Activated T-helper 2 cell treated with anti-CD3 and anti-CD28 coated beads, Interferon-gamma antibody, Interleukin-2, Interleukin-4, amounts not matched to agents 10 μg/mL and 5 μg/mL and 100 μg/mL, durations not matched to agents 14 hours and 24 hours and 36 hours (primary cell): Measurements from ENCODE around the gene MIF4GD. TPM values are rescaled to one million over a fixed set of nuclear protein-coding genes. Genes with fewer than 3 reads are reported as not detected.
"Not testable (repeated sequence)": the region's sequence is repeated elsewhere in the genome, so short reads cannot be mapped to it uniquely, and the experiment has no call there.

ENCODE experiments used
- DNase-seq: peaks from one replicate; pipeline ENCODE4 v3.0.0; 2021; ENCODE audit warnings: low spot score
- H3K27ac Mint-ChIP-seq: one replicate; pipeline ENCODE4 v1.8.0; 2021; ENCODE audit warnings: mixed read lengths
- H3K27me3 Mint-ChIP-seq: one replicate; pipeline ENCODE4 v1.8.0; 2021; ENCODE audit warnings: low read depth, mixed read lengths
- H3K36me3 Mint-ChIP-seq: one replicate; pipeline ENCODE4 v1.8.0; 2021; ENCODE audit warnings: low read depth, mixed read lengths
- H3K4me1 Mint-ChIP-seq: one replicate; pipeline ENCODE4 v1.8.0; 2021; ENCODE audit warnings: low read depth, mixed read lengths
- H3K4me3 Mint-ChIP-seq: one replicate; pipeline ENCODE4 v1.8.0; 2021; ENCODE audit warnings: low read depth, mild to moderate bottlenecking, moderate library complexity, mixed read lengths
- H3K9me3 Mint-ChIP-seq: one replicate; pipeline ENCODE4 v1.8.0; 2021; ENCODE audit warnings: mixed read lengths
- intact Hi-C: fragments of 100-400 bp; cut with micrococcal nuclease; formaldehyde crosslinking; loops from one replicate; pipeline ENCODE4 v1.15.1; 2023
- total RNA-seq: library from RNA; stranded (reverse); gene quantifications from 2 replicates; pipeline ENCODE4 v1.2.3, GENCODE V29; 2022

MIF4GD gene
- total RNA-seq, 1 donor from 2014 or later: 51.5 TPM

DNA sequence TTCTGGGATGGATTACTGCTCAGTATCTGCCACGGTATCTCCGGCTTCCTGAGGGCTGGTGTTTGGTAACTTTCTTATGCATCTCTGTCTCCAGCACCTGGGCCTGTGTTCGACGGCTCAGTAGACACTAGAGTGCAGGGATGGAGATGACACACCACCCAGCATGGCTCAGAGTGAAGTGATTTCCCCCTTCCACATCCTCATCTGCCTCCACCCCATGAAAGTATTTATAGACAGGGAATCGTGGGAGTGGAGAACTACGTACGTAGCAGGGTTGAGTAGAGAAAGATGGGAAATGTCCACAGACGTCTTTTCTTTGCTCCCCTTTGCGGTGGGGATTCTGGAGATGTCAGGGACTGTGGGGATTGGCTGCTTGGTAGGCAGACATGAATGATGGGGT lies 30.0 kb upstream of the MIF4GD start:
- Mint-ChIP-seq H3K27ac (peak overlapping the region; percentile 44), H3K4me1 (peaks cover 9% of the 10 kb centered on the region), H3K36me3 (peaks cover 3% of the 10 kb centered on the region), H3K9me3 (no peaks in the 10 kb centered on the region), H3K4me3 (no peak overlapping the region), H3K27me3 (no peaks in the 10 kb centered on the region)
- DNase-seq: no peak
- intact Hi-C loops: no loop called here

GRCh38 chr17:75300280-75300679 lies 29.2 kb upstream of the MIF4GD start:
- H3K4me1 Mint-ChIP-seq: peaks cover 15% of the 10 kb centered on the region
- H3K27me3 Mint-ChIP-seq: no peaks in the 10 kb centered on the region
- intact Hi-C loops: no loop called here
- H3K4me3 Mint-ChIP-seq: no peak overlapping the region
- no peaks in the 10 kb centered on the region for H3K9me3 Mint-ChIP-seq
- no peak for DNase-seq
- peaks cover 4% of the 10 kb centered on the region for H3K36me3 Mint-ChIP-seq
- no peak overlapping the region for H3K27ac Mint-ChIP-seq

DNA sequence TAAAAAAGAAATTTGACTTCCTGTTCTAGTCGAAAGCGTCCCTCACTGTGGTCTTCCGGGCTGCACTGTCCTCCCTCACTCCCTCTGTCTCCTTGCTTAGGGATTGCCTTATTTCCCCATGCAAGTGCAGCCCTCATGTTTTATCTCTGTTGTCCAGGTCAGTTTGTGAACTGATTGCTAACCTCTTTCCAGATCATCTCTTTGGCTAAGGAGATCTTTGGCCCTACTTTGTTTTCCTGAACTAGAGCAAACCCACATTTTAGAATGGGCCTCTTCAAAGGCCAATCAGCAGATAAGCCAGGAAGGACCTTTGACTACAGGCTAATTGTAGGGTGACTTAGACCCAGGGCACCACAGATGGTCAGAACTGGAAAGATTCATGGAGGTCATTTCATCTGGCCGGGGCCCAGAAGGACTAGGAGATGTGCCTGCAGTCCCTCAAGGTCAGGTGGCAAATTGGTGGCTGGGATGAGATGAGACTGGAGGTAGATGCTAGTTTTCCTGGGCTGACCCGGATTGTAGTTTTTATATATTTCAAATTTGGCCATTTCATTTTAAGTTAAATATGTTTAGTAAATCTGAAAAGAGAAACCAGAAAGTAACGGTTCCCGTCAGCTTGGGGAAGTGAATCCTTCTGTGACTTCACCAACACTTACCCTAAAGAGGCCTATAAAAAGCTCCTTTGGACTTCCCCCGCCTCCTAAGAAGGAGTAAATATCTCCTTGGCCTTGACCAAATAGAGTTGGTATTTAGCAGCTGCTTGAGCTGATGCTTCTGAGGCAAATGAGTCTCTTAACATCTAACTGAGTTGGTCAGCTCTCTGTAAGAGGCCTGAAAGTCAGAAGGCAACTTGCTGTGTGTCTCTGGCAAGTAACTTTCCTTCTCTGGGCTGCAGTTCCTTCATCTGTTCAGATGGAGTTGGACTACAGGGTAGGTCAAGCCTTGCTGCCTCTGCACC lies 24.4 kb upstream of the MIF4GD start:
- Mint-ChIP-seq H3K4me3 (peak overlapping the region; percentile 66), H3K27me3 (no peaks in the 10 kb centered on the region), H3K9me3 (no peaks in the 10 kb centered on the region), H3K36me3 (peaks cover 7% of the 10 kb centered on the region), H3K27ac (peak overlapping the region; percentile 99), H3K4me1 (peaks cover 22% of the 10 kb centered on the region)
- intact Hi-C loops: loop anchor here (1.0 to 10.0 kb wide), 3 partner anchors 43 to 219 kb away; partner anchors contain the start of genes CASKIN2 and TSEN54
- DNase-seq: no peak

DNA sequence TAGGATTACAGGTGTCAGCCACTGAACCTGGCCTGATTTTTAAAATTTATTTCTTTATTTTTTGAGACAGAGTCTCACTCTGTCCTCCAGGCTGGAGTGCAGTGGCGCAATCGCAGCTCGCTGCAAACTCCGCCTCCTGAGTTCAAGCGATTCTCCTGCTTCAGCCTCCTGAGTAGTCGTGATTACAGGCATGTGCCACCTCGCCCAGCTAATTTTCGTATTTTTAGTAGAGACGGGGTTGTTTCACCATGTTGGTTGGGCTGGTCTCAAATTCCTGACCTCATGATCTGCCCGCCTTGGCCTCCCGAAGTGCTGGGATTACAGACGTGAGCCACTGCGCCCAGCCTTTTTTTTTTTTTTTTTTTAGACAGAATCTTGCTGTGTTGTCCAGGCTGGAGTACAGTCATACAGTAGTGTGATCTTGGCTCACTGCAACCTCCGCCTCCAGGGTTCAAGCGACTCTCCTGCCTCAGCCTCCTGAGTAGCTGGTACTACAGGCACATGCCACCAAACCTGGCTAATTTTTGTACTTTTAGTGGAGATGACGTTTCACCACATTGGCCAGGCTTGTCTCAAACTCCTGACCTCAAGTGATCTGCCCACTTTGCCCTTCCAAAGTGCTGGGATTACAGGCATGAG lies 21.9 kb upstream of the MIF4GD start:
- Mint-ChIP-seq H3K4me1 (peaks cover 31% of the 10 kb centered on the region), H3K27ac (peak overlapping the region; percentile 42), H3K36me3 (peaks cover 15% of the 10 kb centered on the region)
- H3K4me3 Mint-ChIP-seq, DNase-seq, H3K9me3 Mint-ChIP-seq, H3K27me3 Mint-ChIP-seq: not testable (repeated sequence)
- intact Hi-C loops: loop anchor here (10.0 kb wide), 1 partner anchor 222 kb away; the partner anchor contains the start of genes CASKIN2 and TSEN54

DNA sequence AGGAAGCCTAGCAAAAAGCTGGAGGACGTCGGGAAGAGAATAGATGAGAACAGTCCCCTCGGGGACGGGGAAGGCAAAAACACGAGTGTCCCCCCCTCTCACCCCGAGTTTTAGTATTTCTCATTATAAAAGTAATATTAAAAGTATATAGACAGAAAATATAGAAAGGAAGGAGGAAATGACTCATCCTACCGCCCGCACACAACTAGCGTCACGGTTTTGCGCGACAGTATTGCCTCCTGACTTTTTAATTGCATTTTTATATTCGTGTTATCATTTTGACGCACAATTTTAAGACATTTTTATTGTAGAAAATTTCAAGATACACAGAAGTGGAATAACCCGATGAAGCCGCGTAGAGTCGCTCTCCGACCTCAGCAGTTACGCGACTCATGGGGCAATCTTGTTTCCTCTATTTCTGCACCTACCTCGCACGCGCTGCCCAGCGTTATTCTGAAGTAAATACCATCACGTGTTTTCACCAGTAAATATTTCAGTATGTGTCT lies 18.9 kb upstream of the MIF4GD start:
- H3K4me3 Mint-ChIP-seq: peak overlapping the region; percentile 99
- H3K27ac Mint-ChIP-seq: peak overlapping the region; percentile 100
- H3K9me3 Mint-ChIP-seq: no peaks in the 10 kb centered on the region
- peaks cover 33% of the 10 kb centered on the region for H3K36me3 Mint-ChIP-seq
- peak; percentile 65 for DNase-seq
- H3K27me3 Mint-ChIP-seq: no peaks in the 10 kb centered on the region
- H3K4me1 Mint-ChIP-seq: peaks cover 23% of the 10 kb centered on the region
- intact Hi-C loops: loop anchor here (1.0 to 10.0 kb wide), 6 partner anchors 7 to 225 kb away; partner anchors contain the start of genes CASKIN2, GGA3, GRB2 and MIF4GD

- DNase-seq: peak; percentile 98
- Mint-ChIP-seq H3K27me3 (no peaks in the 10 kb centered on the region), H3K27ac (peak within 1 kb of the TSS; percentile 100), H3K4me3 (peak within 1 kb of the TSS; percentile 99), H3K9me3 (no peaks in the 10 kb centered on the region), H3K36me3 (peaks cover 39% of the 10 kb centered on the region), H3K4me1 (peaks cover 20% of the 10 kb centered on the region)
- intact Hi-C loops: loop anchor here (1.0 to 2.0 kb wide), 5 partner anchors 8 to 116 kb away; partner anchors contain the start of genes GGA3, GRB2, MIF4GD and MRPS7
Observed at GRCh38 chr17:75289115-75289831, 18.2 kb upstream of the MIF4GD start, which contains the start of gene SLC25A19. SLC25A19 (minus strand) TSS chr17:75289433; CDS start chr17:75286764, 2,669 bp downstream.

DNA sequence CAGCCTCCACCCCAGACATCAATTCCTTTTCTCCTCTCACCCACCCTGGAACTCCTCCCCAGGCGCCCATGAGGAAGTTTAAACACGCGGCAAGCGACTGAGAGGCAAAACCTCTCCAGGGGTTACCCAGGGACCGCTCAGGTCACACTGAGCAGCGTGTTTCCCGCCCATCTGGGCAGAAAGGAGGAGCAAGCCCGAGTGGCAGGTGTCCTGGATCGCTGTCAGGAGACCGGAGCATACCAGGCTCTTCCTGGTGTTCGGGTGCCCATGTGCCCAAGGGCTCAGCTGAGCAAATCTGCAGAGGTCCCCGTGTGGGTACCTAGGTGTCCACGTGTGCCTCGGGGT lies 17.7 kb upstream of the MIF4GD start:
- Mint-ChIP-seq H3K4me3 (peak overlapping the region; percentile 99), H3K9me3 (no peaks in the 10 kb centered on the region), H3K27ac (peak overlapping the region; percentile 100), H3K27me3 (no peaks in the 10 kb centered on the region), H3K4me1 (peaks cover 18% of the 10 kb centered on the region), H3K36me3 (peaks cover 43% of the 10 kb centered on the region)
- peak; percentile 45 for DNase-seq
- intact Hi-C loops: loop anchor here (1.0 to 2.0 kb wide), 5 partner anchors 9 to 117 kb away; partner anchors contain the start of genes GGA3, GRB2, MIF4GD and MRPS7

- H3K27ac Mint-ChIP-seq: peak overlapping the region; percentile 100
- intact Hi-C loops: loop anchor here (2.0 kb wide), 1 partner anchor 34 kb away; no protein-coding TSS in a partner anchor
- H3K36me3 Mint-ChIP-seq: peaks cover 46% of the 10 kb centered on the region
- H3K27me3 Mint-ChIP-seq: no peaks in the 10 kb centered on the region
- H3K4me1 Mint-ChIP-seq: peaks cover 20% of the 10 kb centered on the region
- no peak for DNase-seq
- peak overlapping the region; percentile 99 for H3K4me3 Mint-ChIP-seq
- H3K9me3 Mint-ChIP-seq: no peaks in the 10 kb centered on the region
Observed at GRCh38 chr17:75288359-75288758, 17.3 kb upstream of the MIF4GD start.

GRCh38 chr17:75287221-75287620 lies 16.2 kb upstream of the MIF4GD start:
- no peaks in the 10 kb centered on the region for H3K27me3 Mint-ChIP-seq
- H3K36me3 Mint-ChIP-seq: peaks cover 49% of the 10 kb centered on the region
- H3K27ac Mint-ChIP-seq: no peak overlapping the region
- peak overlapping the region; percentile 51 for H3K4me3 Mint-ChIP-seq
- peaks cover 20% of the 10 kb centered on the region for H3K4me1 Mint-ChIP-seq
- no peak for DNase-seq
- intact Hi-C loops: no loop called here
- H3K9me3 Mint-ChIP-seq: no peaks in the 10 kb centered on the region

GRCh38 chr17:75285123-75285522 lies 14.1 kb upstream of the MIF4GD start:
- no peak overlapping the region for H3K27ac Mint-ChIP-seq
- H3K27me3 Mint-ChIP-seq: no peaks in the 10 kb centered on the region
- H3K4me3 Mint-ChIP-seq: no peak overlapping the region
- no peaks in the 10 kb centered on the region for H3K9me3 Mint-ChIP-seq
- intact Hi-C loops: no loop called here
- H3K36me3 Mint-ChIP-seq: peaks cover 61% of the 10 kb centered on the region
- DNase-seq: no peak
- peaks cover 20% of the 10 kb centered on the region for H3K4me1 Mint-ChIP-seq

GRCh38 chr17:75280189-75280588 lies 9.2 kb upstream of the MIF4GD start:
- H3K27ac Mint-ChIP-seq, H3K27me3 Mint-ChIP-seq, H3K9me3 Mint-ChIP-seq, H3K4me3 Mint-ChIP-seq, H3K4me1 Mint-ChIP-seq, intact Hi-C loops, DNase-seq: not testable (repeated sequence)
- H3K36me3 Mint-ChIP-seq: peaks cover 51% of the 10 kb centered on the region

GRCh38 chr17:75277664-75278071 lies 6.6 kb upstream of the MIF4GD start:
- DNase-seq: no peak
- peaks cover 12% of the 10 kb centered on the region for H3K4me1 Mint-ChIP-seq
- H3K9me3 Mint-ChIP-seq: no peaks in the 10 kb centered on the region
- H3K27ac Mint-ChIP-seq: no peak overlapping the region
- no peak overlapping the region for H3K4me3 Mint-ChIP-seq
- intact Hi-C loops: loop anchor here (10.0 kb wide), 1 partner anchor 387 kb away; the partner anchor contains the start of genes RECQL5 and SAP30BP
- H3K36me3 Mint-ChIP-seq: peaks cover 50% of the 10 kb centered on the region
- no peaks in the 10 kb centered on the region for H3K27me3 Mint-ChIP-seq
